ENCODE results near the gene BRS3.

BRS3 gene

DNA sequence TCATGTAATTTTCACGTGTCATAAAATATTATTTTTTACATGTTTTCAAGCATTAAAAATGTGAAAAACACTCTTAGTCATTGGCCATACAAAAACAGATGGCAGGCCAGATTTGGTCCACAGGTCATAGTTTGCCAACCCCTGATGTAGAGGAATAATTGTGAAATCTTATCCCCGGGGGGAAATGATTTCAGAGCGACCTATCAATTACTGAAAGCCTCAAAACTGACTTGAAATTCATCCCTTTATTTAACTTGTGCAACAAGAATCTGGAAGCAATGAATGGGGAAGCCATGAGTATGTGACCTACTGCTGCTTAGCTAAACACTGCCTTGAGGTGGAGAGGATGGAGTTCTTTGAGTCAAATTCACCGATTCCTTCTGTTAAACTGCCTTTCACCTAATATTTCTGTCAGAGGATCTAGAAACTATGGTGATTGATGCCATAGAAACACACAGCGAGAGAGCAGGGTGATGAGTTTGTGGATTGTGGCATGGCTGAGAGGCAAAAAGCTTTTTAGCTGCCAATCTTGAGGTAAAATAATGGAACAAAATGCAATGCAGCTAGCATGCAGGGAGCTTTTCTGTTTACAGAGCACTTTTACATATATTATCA, 30.3 kb upstream of the BRS3 start:
- Histone ChIP-seq H3K4me3 (ENCODE audit: low read depth, low read length) (no peak overlapping the region), H3K27me3 (ENCODE audit: insufficient read depth, low read depth, severe bottlenecking) (peaks cover 34% of the 10 kb centered on the region), H3K9me3 (ENCODE audit: severe bottlenecking) (no peaks in the 10 kb centered on the region), H3K36me3 (no peaks in the 10 kb centered on the region), H3K27ac (no peak overlapping the region)
- no peak for DNase-seq
- TF ChIP-seq, protein P1, sequence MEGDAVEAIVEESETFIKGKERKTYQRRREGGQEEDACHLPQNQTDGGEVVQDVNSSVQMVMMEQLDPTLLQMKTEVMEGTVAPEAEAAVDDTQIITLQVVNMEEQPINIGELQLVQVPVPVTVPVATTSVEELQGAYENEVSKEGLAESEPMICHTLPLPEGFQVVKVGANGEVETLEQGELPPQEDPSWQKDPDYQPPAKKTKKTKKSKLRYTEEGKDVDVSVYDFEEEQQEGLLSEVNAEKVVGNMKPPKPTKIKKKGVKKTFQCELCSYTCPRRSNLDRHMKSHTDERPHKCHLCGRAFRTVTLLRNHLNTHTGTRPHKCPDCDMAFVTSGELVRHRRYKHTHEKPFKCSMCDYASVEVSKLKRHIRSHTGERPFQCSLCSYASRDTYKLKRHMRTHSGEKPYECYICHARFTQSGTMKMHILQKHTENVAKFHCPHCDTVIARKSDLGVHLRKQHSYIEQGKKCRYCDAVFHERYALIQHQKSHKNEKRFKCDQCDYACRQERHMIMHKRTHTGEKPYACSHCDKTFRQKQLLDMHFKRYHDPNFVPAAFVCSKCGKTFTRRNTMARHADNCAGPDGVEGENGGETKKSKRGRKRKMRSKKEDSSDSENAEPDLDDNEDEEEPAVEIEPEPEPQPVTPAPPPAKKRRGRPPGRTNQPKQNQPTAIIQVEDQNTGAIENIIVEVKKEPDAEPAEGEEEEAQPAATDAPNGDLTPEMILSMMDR (IDR thresholded peaks at IDR 0.05; ENCODE audit: low read depth, low read length): no peak

- H3K9me3 ChIP-seq (ENCODE audit: severe bottlenecking): no peaks in the 10 kb centered on the region
- no peak for DNase-seq
- TF ChIP-seq, protein P1 (IDR thresholded peaks at IDR 0.05; ENCODE audit: low read depth, low read length): no peak
- no peaks in the 10 kb centered on the region for H3K36me3 ChIP-seq
- H3K27me3 ChIP-seq (ENCODE audit: insufficient read depth, low read depth, severe bottlenecking): peaks cover 46% of the 10 kb centered on the region
- no peak overlapping the region for H3K27ac ChIP-seq
- H3K4me3 ChIP-seq (ENCODE audit: low read depth, low read length): no peak overlapping the region
These were observed 23.2 kb upstream of the BRS3 start for GRCh38 chrX:136464589-136464988.

- H3K27me3 ChIP-seq (ENCODE audit: insufficient read depth, low read depth, severe bottlenecking): peaks cover 58% of the 10 kb centered on the region
- DNase-seq: no peak
- H3K4me3 ChIP-seq (ENCODE audit: low read depth, low read length): no peak overlapping the region
- H3K36me3 ChIP-seq: no peaks in the 10 kb centered on the region
- no peaks in the 10 kb centered on the region for H3K9me3 ChIP-seq (ENCODE audit: severe bottlenecking)
- TF ChIP-seq, protein P1 (IDR thresholded peaks at IDR 0.05; ENCODE audit: low read depth, low read length): no peak
- H3K27ac ChIP-seq: no peak overlapping the region
These were observed 20.4 kb upstream of the BRS3 start for GRCh38 chrX:136467303-136467702.

DNA sequence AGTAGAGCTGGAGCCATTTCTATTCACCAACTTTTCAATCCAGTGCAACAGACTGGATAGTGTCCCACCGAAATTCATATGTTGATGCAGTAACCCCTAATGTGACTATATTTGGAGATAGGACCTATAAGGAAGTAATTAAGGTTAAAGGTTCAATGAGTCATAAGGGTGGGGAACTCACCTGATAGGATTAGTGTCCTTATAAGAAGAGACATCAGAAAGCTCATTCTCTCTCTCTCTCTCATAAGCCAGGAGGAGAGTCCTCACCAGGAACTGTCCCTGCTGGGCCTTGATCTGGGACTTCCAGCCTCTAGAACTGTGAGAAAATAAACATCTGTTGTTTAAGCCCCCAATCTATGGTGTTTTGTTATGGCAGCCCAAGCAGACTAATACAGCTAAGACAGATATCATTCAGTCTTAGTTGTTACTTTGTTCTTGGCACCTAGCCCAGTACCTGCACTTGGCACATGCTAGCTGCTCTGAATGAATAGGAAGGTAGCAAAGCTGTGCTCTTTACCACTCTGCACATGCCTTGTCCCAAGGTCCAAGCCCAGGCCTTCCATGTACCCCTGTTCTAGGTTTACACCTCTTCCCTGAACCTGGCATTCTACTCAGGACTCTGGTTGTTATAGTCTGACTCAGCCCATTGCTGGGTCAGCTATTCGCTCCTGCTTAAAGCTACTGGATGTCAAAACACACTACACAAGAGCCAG, 19.2 kb upstream of the BRS3 start:
- no peak for DNase-seq
- Histone ChIP-seq H3K27ac (no peak overlapping the region), H3K27me3 (ENCODE audit: insufficient read depth, low read depth, severe bottlenecking) (peaks cover 54% of the 10 kb centered on the region), H3K4me3 (ENCODE audit: low read depth, low read length) (no peak overlapping the region), H3K36me3 (no peaks in the 10 kb centered on the region), H3K9me3 (ENCODE audit: severe bottlenecking) (no peaks in the 10 kb centered on the region)
- TF ChIP-seq, protein P1 (IDR thresholded peaks at IDR 0.05; ENCODE audit: low read depth, low read length): no peak

DNA sequence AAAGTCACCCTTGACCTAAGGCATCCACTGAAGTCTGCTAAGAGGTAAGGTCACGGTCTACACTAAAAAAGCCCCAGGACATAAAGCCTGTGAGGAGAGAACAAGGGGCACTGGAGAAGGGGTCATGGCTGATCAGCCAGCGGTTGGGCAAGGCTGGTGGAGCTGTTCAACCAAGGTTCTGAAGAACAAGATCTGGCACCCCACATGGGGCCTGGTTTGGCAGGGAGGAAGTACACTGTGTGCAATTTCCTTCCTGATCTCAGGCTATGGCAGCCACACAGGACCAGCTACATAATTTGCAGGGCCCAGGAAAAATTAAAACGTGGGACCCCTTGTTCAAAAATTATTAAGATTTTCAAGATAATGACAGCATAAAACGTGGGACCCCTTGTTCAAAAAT, 14.1 kb upstream of the BRS3 start:
- H3K27ac ChIP-seq: no peak overlapping the region
- TF ChIP-seq, protein P1 (IDR thresholded peaks at IDR 0.05; ENCODE audit: low read depth, low read length): no peak
- no peak for DNase-seq
- H3K4me3 ChIP-seq (ENCODE audit: low read depth, low read length): no peak overlapping the region
- H3K9me3 ChIP-seq (ENCODE audit: severe bottlenecking): no peaks in the 10 kb centered on the region
- H3K27me3 ChIP-seq (ENCODE audit: insufficient read depth, low read depth, severe bottlenecking): peaks cover 48% of the 10 kb centered on the region
- no peaks in the 10 kb centered on the region for H3K36me3 ChIP-seq
